GM23248 (cell line): ENCODE results near the gene SPSB3.

Experiments
- EZH2 ChIP-seq: fragments of 200-600 bp; sonication (generic); IDR thresholded peaks from 2 replicates; pipeline ENCODE4 v1.6.1; 2018; ENCODE audit warnings: antibody characterized with exemption, mild to moderate bottlenecking; ENCODE audit not compliant: insufficient read depth, poor library complexity, severe bottlenecking
- EZH2phosphoT487 ChIP-seq: fragments of 200-600 bp; sonication (generic); IDR thresholded peaks from 2 replicates; pipeline ENCODE4 v1.6.1; 2018; ENCODE audit warnings: antibody characterized with exemption, moderate library complexity, mild to moderate bottlenecking, low read depth; ENCODE audit not compliant: insufficient read depth

DNA sequence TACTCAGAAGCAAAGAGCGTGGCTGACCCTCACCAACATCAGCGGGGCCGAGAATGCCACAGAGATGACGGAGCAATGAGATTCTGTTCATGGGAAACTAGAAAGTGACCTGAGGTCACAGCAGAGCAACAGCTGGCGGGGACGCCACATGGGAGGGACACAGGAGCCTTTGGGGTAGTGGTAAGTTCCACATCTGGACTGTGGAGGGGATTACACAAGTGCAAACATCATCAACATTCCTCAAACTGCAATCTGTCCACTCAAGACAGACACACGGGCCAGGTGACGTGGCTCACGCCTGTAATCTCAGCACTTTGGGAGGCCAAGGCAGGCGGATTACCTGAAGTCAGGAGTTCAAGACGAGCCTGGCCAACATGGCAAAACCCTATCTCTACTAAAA is 33.1 kb upstream of the SPSB3 start:
- TF ChIP-seq EZH2phosphoT487 (no peak), EZH2 (no peak)
